Calu3 (cell line): Measurements from ENCODE around the gene SEC16B. TPM values are rescaled to one million over a fixed set of nuclear protein-coding genes. Genes with fewer than 3 reads are reported as not detected.

Experiments used
- BruUV-seq: library from RNA; stranded (reverse); fragments of 400-500 nt; replicated peaks from 2 replicates; lab custom pipeline; 2021; lab: Mats Ljungman, UMichigan
- CTCF ChIA-PET: fragments of 300-600 bp; sonication (Branson Sonifier 250); formaldehyde crosslinking; loops from one replicate; lab custom pipeline; 2022; ENCODE audit warnings: antibody characterized with exemption; lab: Charles Lee
- DNase-seq: peaks from one replicate; pipeline ENCODE4 v3.0.0; 2022
- H3K27ac Mint-ChIP-seq: one replicate; pipeline ENCODE4 v1.8.0; 2022; ENCODE audit warnings: mixed read lengths; ENCODE audit not compliant: unreplicated experiment
- H3K27me3 Mint-ChIP-seq: one replicate; pipeline ENCODE4 v1.8.0; 2022; ENCODE audit warnings: mixed read lengths; ENCODE audit not compliant: unreplicated experiment
- H3K36me3 Mint-ChIP-seq: one replicate; pipeline ENCODE4 v1.8.0; 2022; ENCODE audit warnings: mild to moderate bottlenecking, moderate library complexity, mixed read lengths; ENCODE audit not compliant: insufficient read depth, unreplicated experiment
- H3K4me1 Mint-ChIP-seq: one replicate; pipeline ENCODE4 v1.8.0; 2022; ENCODE audit warnings: mild to moderate bottlenecking, low read depth, mixed read lengths; ENCODE audit not compliant: unreplicated experiment
- H3K4me3 Mint-ChIP-seq: one replicate; pipeline ENCODE4 v1.8.0; 2022; ENCODE audit warnings: mild to moderate bottlenecking, low read depth, moderate library complexity, mixed read lengths; ENCODE audit not compliant: unreplicated experiment
- H3K9me3 Mint-ChIP-seq: one replicate; pipeline ENCODE4 v1.8.0; 2022; ENCODE audit warnings: low read depth, mixed read lengths; ENCODE audit not compliant: unreplicated experiment
- intact Hi-C: fragments of 100-400 bp; cut with micrococcal nuclease; formaldehyde crosslinking; loops from one replicate; pipeline ENCODE4 v1.10.0; 2022; ENCODE audit not compliant: unreplicated experiment
- total RNA-seq: library from RNA; stranded (reverse); gene quantifications from 2 replicates; pipeline ENCODE4 v1.2.3, GENCODE V29; 2022
- TF ChIP-seq, protein P1 (sequence below): fragments of 200-600 bp; IDR thresholded peaks from one replicate; pipeline ENCODE4 v1.8.0; 2022; ENCODE audit warnings: antibody characterized with exemption; ENCODE audit not compliant: unreplicated experiment

SEC16B gene
- total RNA-seq, 1 experiment from 2014 or later = 4.2 TPM

DNA sequence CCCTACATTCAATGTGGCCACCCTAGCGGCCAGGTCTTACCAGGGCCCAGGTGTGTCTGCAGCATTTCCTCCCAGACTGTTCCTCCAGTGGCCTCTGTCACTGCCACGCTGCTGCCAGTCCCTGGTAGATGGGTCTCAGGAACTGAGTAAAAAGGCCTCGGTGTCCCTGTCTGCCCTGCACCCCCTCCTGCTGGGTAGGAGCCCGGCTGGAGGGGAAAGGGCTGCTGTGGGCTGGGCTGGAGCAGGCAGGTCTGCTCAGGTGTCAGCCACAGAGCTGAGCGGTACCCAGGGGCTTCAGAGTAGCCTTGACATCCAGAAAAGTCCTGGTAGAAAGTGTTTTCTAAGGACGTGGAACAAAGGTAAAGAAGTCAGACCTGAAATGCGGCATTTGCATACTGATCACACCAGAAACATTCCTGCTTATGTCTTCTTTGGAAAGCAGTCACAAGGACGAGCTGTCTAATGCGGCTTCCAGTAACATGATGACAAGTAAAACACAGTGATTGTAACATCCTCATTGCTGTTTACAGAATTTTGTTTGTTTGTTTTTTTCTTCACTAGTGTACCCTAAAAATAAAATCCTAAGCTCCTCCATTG, 32.6 kb downstream of the SEC16B start:
- Mint-ChIP-seq H3K4me3 (no peak overlapping the region), H3K36me3 (no peaks in the 10 kb centered on the region), H3K9me3 (no peaks in the 10 kb centered on the region), H3K27ac (no peak overlapping the region), H3K4me1 (no peaks in the 10 kb centered on the region), H3K27me3 (no peaks in the 10 kb centered on the region)
- intact Hi-C loops = no loop called here
- CTCF ChIA-PET = interaction anchor here (1.7 kb wide), 1 partner anchor 9 kb away, joined by 5 read pairs; no protein-coding TSS in a partner anchor
- DNase-seq = no peak
- no TSS peak for BruUV-seq
- TF ChIP-seq, protein P1, sequence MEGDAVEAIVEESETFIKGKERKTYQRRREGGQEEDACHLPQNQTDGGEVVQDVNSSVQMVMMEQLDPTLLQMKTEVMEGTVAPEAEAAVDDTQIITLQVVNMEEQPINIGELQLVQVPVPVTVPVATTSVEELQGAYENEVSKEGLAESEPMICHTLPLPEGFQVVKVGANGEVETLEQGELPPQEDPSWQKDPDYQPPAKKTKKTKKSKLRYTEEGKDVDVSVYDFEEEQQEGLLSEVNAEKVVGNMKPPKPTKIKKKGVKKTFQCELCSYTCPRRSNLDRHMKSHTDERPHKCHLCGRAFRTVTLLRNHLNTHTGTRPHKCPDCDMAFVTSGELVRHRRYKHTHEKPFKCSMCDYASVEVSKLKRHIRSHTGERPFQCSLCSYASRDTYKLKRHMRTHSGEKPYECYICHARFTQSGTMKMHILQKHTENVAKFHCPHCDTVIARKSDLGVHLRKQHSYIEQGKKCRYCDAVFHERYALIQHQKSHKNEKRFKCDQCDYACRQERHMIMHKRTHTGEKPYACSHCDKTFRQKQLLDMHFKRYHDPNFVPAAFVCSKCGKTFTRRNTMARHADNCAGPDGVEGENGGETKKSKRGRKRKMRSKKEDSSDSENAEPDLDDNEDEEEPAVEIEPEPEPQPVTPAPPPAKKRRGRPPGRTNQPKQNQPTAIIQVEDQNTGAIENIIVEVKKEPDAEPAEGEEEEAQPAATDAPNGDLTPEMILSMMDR = no peak

DNA sequence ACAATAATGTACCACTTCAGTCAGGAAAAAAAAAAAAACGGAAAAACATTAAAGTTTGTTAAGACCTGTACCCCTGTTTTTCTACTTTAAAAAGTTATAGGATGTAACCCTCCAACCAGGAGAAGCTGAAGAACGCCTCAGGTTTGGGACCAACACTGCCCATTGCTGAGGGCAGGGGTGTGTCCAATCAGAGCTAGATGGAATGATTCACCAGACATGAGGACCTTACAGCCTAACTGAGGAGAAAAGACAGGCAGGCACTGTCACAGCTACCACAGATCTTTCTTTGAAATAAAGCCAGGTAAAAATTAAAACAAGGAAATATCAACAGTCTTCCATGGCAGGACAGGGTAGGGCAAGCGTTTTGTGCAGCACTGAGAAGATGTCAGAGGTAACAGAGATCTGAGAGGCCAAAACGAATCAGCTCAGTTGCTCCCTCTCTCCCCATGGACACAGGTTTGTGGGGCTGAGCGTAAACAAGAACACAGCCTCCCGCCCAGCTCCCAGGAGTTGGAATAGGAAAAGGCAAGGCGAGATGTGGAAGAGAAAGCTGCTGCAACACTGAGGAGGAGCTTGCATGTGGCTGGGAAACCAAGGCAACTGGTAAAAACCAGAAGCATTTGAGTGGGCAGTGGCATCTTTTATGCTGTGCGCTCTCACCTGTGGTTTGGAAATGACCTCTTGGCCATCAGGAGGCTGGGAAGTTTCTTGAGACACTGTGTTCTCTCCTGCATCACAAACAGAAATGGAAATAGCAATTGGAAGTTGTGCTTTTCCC, 34.0 kb downstream of the SEC16B start:
- H3K4me3 Mint-ChIP-seq = no peak overlapping the region
- CTCF ChIA-PET = no interaction called here
- no peaks in the 10 kb centered on the region for H3K36me3 Mint-ChIP-seq
- BruUV-seq = no TSS peak
- H3K4me1 Mint-ChIP-seq = no peaks in the 10 kb centered on the region
- intact Hi-C loops = no loop called here
- H3K27ac Mint-ChIP-seq = no peak overlapping the region
- no peak for DNase-seq
- TF ChIP-seq, protein P1 = no peak
- no peaks in the 10 kb centered on the region for H3K9me3 Mint-ChIP-seq
- no peaks in the 10 kb centered on the region for H3K27me3 Mint-ChIP-seq

DNA sequence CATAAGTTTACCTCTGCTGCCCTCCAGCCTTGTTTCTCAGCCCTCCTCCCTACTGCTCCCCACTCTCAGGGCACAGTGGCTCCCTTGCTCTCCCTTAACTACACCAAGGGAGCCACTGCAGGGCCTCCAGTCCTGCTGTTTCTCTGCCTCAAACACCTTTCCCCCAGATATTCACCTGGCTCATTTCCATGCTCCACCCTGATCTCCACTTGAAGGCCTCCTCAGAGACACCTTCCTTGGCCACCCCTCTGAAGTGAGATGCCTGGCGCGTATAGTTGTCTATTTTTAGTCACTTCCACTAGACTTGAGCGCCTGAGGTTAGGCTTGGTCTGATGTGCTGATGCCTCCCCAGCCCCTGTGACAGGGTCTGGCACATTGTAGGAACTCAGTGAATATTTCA, 34.9 kb downstream of the SEC16B start:
- H3K4me3 Mint-ChIP-seq = no peak overlapping the region
- DNase-seq = no peak
- H3K9me3 Mint-ChIP-seq = no peaks in the 10 kb centered on the region
- TF ChIP-seq, protein P1 = no peak
- intact Hi-C loops = no loop called here
- H3K27me3 Mint-ChIP-seq = no peaks in the 10 kb centered on the region
- no peaks in the 10 kb centered on the region for H3K4me1 Mint-ChIP-seq
- H3K27ac Mint-ChIP-seq = no peak overlapping the region
- BruUV-seq = no TSS peak
- CTCF ChIA-PET = no interaction called here
- H3K36me3 Mint-ChIP-seq = no peaks in the 10 kb centered on the region

DNA sequence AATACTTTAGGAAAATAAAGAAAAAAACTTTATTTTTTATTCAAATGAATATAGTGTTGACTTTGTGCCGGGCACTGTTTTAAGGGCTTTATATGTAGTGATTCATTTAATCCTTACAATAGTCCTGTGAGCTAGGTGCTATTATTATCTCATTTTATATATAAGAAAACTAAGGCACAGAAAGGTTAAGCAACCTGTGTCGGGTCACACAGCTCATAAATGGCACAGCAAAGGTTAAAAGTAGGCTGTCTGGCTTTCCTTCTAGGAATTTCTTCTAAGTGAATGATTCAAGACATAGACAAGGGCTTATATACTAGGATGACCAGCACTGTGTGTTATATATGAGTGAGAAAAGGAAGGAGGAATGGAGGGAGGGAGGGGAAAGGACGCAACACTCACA, 35.4 kb downstream of the SEC16B start:
- Mint-ChIP-seq H3K4me1 (no peaks in the 10 kb centered on the region), H3K27me3 (no peaks in the 10 kb centered on the region), H3K4me3 (no peak overlapping the region), H3K27ac (no peak overlapping the region), H3K36me3 (no peaks in the 10 kb centered on the region), H3K9me3 (no peaks in the 10 kb centered on the region)
- CTCF ChIA-PET = no interaction called here
- TF ChIP-seq, protein P1 = no peak
- DNase-seq = no peak
- no TSS peak for BruUV-seq
- intact Hi-C loops = no loop called here
